GM12874 (cell line): ENCODE measurements around the gene PPM1J.

ENCODE experiments used
- TF ChIP-seq, protein P1 (sequence below): IDR thresholded peaks from 2 replicates; pipeline ENCODE4 v1.5.1; 2011; ENCODE audit warnings: low read depth, mild to moderate bottlenecking, control low read depth, low read length, moderate library complexity; ENCODE audit not compliant: insufficient read depth

The PPM1J gene, protein sequence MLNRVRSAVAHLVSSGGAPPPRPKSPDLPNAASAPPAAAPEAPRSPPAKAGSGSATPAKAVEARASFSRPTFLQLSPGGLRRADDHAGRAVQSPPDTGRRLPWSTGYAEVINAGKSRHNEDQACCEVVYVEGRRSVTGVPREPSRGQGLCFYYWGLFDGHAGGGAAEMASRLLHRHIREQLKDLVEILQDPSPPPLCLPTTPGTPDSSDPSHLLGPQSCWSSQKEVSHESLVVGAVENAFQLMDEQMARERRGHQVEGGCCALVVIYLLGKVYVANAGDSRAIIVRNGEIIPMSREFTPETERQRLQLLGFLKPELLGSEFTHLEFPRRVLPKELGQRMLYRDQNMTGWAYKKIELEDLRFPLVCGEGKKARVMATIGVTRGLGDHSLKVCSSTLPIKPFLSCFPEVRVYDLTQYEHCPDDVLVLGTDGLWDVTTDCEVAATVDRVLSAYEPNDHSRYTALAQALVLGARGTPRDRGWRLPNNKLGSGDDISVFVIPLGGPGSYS

DNA sequence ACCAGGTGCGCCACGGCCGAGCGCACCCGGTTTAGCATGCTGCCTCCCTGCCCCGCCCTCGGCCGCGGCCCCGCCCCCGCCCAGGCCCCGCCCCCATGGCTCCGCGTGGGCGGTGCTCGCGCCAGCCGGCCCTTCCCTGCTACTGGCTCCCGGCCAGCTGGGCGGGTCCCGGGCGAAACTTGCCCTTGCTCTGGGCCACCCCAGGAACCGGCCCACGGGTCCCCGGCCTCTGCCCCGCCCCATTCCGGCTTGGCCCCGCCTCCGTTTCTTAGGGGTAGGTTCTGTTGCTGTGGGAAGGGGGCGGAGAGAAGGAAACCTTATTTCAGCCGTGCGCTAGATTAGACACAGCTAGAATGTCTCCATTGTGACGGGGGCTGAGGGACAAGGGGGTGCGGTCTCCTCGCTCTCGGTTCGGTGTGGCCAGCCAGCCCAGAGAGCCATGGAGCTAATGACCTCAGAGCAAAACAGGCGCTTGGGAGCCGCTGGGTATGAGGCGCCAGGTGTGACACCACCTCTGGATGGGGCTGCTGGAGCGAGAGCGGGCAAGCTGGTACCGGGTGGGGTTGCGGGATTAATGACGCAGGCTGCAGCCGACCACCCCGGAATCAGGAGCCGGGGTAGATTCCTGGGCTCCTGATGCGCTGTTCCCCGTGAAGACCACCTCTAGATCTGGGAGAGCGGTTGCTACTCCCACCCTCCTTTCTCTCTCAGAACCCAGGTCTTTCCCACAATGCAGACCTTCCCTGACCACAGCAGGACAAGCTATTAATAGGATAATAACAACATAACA lies at the start of gene PPM1J:
TSS of gene PPM1J (minus strand) at position 69 of the 790 bp plus-strand sequence. CDS start at position 38, 31 bp downstream.
- TF ChIP-seq, protein P1, sequence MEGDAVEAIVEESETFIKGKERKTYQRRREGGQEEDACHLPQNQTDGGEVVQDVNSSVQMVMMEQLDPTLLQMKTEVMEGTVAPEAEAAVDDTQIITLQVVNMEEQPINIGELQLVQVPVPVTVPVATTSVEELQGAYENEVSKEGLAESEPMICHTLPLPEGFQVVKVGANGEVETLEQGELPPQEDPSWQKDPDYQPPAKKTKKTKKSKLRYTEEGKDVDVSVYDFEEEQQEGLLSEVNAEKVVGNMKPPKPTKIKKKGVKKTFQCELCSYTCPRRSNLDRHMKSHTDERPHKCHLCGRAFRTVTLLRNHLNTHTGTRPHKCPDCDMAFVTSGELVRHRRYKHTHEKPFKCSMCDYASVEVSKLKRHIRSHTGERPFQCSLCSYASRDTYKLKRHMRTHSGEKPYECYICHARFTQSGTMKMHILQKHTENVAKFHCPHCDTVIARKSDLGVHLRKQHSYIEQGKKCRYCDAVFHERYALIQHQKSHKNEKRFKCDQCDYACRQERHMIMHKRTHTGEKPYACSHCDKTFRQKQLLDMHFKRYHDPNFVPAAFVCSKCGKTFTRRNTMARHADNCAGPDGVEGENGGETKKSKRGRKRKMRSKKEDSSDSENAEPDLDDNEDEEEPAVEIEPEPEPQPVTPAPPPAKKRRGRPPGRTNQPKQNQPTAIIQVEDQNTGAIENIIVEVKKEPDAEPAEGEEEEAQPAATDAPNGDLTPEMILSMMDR, result no peak

DNA sequence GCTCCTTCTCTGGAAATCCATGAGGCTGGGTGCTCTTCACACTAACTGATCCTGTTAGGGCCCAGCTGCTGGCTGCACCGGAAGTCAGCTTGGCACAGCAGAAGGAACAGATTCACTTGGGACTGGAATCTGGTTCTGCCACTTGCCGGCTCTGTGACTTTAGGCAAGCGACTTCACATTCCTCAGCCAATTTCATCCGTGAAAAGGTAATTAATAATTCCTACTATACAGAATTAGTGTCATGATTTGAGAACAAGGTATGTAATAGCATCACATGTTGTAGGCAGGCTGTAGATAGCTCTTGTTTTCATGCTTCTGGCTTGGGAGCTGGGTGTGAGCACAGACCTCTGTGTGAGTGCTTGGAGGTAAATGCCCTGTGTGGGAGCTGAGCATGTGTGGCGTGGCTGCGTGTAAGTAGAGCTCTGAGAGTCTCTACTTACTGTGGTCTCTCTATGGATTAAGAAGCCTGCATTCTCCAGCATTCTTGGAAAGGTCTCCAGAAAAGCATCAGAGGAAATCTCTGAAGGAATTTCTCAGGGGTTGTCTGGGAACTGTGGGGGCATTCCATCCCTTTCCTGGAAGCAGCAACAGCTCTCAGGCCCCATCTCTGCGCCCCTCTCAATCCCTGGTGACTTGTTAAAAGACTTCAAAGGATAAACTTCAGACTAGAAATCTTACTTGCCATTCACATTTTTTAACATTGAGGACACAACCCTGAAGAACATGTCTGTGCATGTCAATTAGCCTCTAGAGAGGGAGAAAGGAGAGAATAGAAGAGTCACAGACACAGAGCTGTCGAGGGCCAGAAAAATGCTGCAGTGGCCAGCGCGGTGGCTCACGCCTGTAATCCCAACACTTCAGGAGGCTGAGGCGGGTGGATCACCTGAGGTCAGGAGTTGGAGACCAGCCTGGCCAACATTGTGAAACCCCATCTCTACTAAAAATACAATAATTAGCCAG lies 47.7 kb upstream of the PPM1J start:
- TF ChIP-seq, protein P1, result no peak

DNA sequence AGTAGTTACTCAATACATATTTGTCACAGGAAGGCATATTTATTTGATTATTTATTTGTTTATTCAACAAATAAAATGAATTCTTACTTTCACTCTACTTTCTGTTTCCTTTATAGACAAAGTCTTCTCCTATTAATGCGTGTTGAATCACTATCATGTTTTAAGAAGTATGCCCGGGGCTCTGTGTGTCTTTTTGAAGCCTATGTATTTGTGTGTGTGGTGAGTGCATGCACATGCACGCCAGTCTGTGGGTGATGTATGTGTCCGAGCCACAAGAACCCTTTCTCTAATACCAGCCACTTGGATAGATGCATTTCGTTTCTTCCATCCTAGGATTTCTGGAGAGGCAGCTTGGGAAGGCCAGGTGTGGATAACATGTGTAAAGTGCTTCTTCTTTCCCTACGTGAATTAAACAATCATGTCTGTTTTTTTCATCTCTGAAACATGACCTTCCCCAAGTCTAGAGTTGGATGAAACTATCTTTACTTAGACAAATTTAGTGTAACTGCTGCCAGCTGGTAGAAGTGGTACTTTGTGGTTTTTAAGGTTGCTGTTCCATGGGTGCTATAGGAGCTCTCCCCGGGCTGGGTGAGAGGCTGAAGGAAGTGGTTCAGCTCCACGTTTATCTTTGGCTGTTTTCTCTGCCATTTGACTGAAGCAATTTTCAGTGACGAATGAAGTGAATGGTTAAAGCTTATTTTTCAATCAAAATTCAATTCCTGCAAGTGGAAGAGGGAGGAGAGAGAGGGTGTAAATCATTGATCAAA lies 46.8 kb upstream of the PPM1J start:
- TF ChIP-seq, protein P1, result no peak

DNA sequence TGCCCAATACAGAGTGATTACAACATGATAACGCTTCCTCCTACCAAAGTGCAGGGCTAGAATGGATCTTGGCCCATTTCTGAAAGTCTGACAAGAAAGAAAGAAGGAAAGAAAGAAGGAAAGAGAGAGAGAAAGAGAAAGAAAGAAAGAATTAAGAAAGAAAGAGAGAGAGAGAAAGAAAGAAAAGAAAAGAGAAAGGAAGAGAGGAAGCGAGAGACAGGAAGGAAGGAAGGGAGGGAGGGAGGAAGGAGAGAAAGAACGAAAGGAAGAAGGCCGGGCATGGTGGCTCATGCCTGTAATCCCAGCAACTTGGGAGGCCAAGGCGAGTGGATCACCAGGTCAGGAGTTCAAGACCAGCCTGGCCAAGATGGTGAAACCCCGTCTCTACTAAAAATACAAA lies 44.1 kb upstream of the PPM1J start:
- TF ChIP-seq, protein P1, result no peak

DNA sequence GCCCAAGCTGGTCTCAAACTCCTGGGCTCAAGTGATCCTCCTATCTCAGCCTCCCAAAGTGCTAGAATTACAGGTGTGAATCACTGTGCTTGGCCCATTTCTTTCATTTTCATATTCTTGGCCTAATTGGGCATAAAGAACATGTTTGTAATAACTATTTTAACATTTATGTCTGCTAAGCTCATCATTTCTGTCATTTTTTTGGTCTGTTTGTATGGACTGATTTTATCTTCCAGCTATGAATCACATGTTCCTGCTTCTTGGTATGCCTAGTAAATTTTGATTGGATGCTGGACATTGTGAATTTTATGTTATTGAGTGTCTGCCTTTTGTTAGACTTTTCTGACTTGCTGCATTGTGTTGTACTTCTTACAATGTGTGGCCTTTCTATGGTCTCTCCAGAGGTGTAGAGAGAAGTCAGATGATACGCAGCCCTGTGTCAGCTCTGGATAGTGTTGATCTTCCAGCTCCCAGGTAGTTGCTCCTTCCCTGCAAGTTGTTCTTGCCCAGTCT lies 39.0 kb upstream of the PPM1J start:
- TF ChIP-seq, protein P1, result no peak

DNA sequence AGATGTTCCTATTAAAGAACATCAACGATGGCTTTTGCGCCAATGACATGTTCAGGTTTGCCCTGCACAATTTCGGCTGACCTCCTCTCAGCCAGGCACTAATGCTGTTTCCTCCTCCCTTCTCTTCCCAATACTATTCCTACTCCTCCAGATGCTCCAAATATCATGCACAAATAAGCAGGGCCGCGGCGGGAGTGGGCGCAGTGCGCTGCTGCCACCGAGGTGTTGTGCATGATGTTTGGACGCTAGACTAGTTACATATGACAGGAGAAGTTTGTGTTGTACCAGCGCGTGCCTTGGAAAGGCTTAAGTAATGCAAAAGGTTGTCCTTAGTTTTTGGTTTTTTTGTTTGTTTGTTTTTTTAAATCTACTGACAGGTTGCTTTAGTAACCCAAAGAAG lies 33.3 kb upstream of the PPM1J start:
- TF ChIP-seq, protein P1, result no peak
